ENCODE measurements around the gene SAMHD1.

Gene SAMHD1

GRCh38 chr20:36872852-36873251, 78.7 kb downstream of the SAMHD1 start:
- no peak overlapping the region for H3K4me3 ChIP-seq (ENCODE audit: control insufficient read depth, low read depth, low read length)
- no peak for TF ChIP-seq CTCF (conservative IDR thresholded peaks at IDR 0.05; ENCODE audit: control insufficient read depth, insufficient read depth, low read depth, low read length)
- no peak for DNase-seq (ENCODE audit: low read depth)

GRCh38 chr20:36871640-36872570, 79.6 kb downstream of the SAMHD1 start:
- no peak for DNase-seq (ENCODE audit: low read depth)
- no peak for TF ChIP-seq CTCF (conservative IDR thresholded peaks at IDR 0.05; ENCODE audit: control insufficient read depth, insufficient read depth, low read depth, low read length)
- no peak overlapping the region for H3K4me3 ChIP-seq (ENCODE audit: control insufficient read depth, low read depth, low read length)

GRCh38 chr20:36866681-36867495, 84.6 kb downstream of the SAMHD1 start:
- DNase-seq (ENCODE audit: low read depth) = peak; percentile 78
- TF ChIP-seq CTCF (conservative IDR thresholded peaks at IDR 0.05; ENCODE audit: control insufficient read depth, insufficient read depth, low read depth, low read length) = no peak
- no peak overlapping the region for H3K4me3 ChIP-seq (ENCODE audit: control insufficient read depth, low read depth, low read length)

- no peak overlapping the region for H3K4me3 ChIP-seq (ENCODE audit: control insufficient read depth, low read depth, low read length)
- TF ChIP-seq CTCF (conservative IDR thresholded peaks at IDR 0.05; ENCODE audit: control insufficient read depth, insufficient read depth, low read depth, low read length) = no peak
- DNase-seq (ENCODE audit: low read depth) = no peak
Measured at GRCh38 chr20:36866164-36866563, 85.3 kb downstream of the SAMHD1 start.

GRCh38 chr20:36865861-36866149, 85.7 kb downstream of the SAMHD1 start:
- no peak for TF ChIP-seq CTCF (conservative IDR thresholded peaks at IDR 0.05; ENCODE audit: control insufficient read depth, insufficient read depth, low read depth, low read length)
- DNase-seq (ENCODE audit: low read depth) = no peak
- no peak overlapping the region for H3K4me3 ChIP-seq (ENCODE audit: control insufficient read depth, low read depth, low read length)

GRCh38 chr20:36865076-36865860, 86.2 kb downstream of the SAMHD1 start:
- DNase-seq (ENCODE audit: low read depth) = no peak
- TF ChIP-seq CTCF (conservative IDR thresholded peaks at IDR 0.05; ENCODE audit: control insufficient read depth, insufficient read depth, low read depth, low read length) = no peak
- no peak overlapping the region for H3K4me3 ChIP-seq (ENCODE audit: control insufficient read depth, low read depth, low read length)
